ENCODE data around the gene EMC10.
"Not testable (repeated sequence)": the region's sequence is repeated elsewhere in the genome, so short reads cannot be mapped to it uniquely, and the experiment has no call there.

The EMC10 gene

GRCh38 chr19:50518091-50519005, 42.0 kb downstream of the EMC10 start:
- ChIA-PET CTCF (interaction anchor here (1.3 kb wide), 1 partner anchor 19 kb away, joined by 6 read pairs; no protein-coding TSS in a partner anchor), POLR2A (interaction anchor here (0.6 kb wide), 1 partner anchor 405 kb away, joined by 5 read pairs; no protein-coding TSS in a partner anchor)
- no peak for DNase-seq (ENCODE audit: extremely low spot score)
- no peak for TF ChIP-seq CTCF (IDR thresholded peaks at IDR 0.05; ENCODE audit: control extremely low read depth, extremely low read depth, low read depth, missing control alignments)

- ChIA-PET POLR2A (no interaction called here), CTCF (interaction anchor here (1.3 kb wide), 1 partner anchor 19 kb away, joined by 6 read pairs; no protein-coding TSS in a partner anchor)
- DNase-seq (ENCODE audit: extremely low spot score) = no peak
- TF ChIP-seq CTCF (IDR thresholded peaks at IDR 0.05; ENCODE audit: control extremely low read depth, extremely low read depth, low read depth, missing control alignments) = no peak
Measured at GRCh38 chr19:50519006-50519575, 42.8 kb downstream of the EMC10 start.

GRCh38 chr19:50520822-50521465, 44.6 kb downstream of the EMC10 start:
- TF ChIP-seq CTCF (IDR thresholded peaks at IDR 0.05; ENCODE audit: control extremely low read depth, extremely low read depth, low read depth, missing control alignments) = no peak
- no peak for DNase-seq (ENCODE audit: extremely low spot score)
- ChIA-PET CTCF (interaction anchor here (1.5 to 4.6 kb wide), 2 partner anchors 17 to 35 kb away, joined by 6 to 19 read pairs; no protein-coding TSS in a partner anchor), POLR2A (no interaction called here)

GRCh38 chr19:50522881-50523280, 46.6 kb downstream of the EMC10 start:
- POLR2A ChIA-PET = interaction anchor here (0.5 kb wide), 1 partner anchor 54 kb away, joined by 5 read pairs; no protein-coding TSS in a partner anchor
- no peak for DNase-seq (ENCODE audit: extremely low spot score)
- CTCF ChIA-PET = interaction anchor here (0.6 to 4.6 kb wide), 3 partner anchors 15 to 261 kb away, joined by 3 to 19 read pairs (median 6); no protein-coding TSS in a partner anchor
- no peak for TF ChIP-seq CTCF (IDR thresholded peaks at IDR 0.05; ENCODE audit: control extremely low read depth, extremely low read depth, low read depth, missing control alignments)

GRCh38 chr19:50528052-50528451, 51.7 kb downstream of the EMC10 start:
- ChIA-PET POLR2A (interaction anchor here (0.6 kb wide), 1 partner anchor 1652 kb away, joined by 4 read pairs; no protein-coding TSS in a partner anchor), CTCF (interaction anchor here (3.3 to 3.6 kb wide), 2 partner anchors 10 to 28 kb away, joined by 22 to 25 read pairs; no protein-coding TSS in a partner anchor)
- DNase-seq (ENCODE audit: extremely low spot score) = not testable (repeated sequence)

GRCh38 chr19:50531171-50531612, 54.9 kb downstream of the EMC10 start:
- TF ChIP-seq CTCF (IDR thresholded peaks at IDR 0.05; ENCODE audit: control extremely low read depth, extremely low read depth, low read depth, missing control alignments) = no peak
- POLR2A ChIA-PET = no interaction called here
- CTCF ChIA-PET = no interaction called here
- no peak for DNase-seq (ENCODE audit: extremely low spot score)
